HL-60 (cell line): ENCODE measurements around the gene GGACT.

Experiments
- DNase-seq, 2 experiments: peaks; one replicate each; pipeline ENCODE4 v3.0.0-alpha.2; 2010 to 2020; ENCODE audit warnings: low read depth in 1 of 2, low spot score in 1 of 2
- H3K27ac ChIP-seq: fragments of 250-450 bp; sonication (Bioruptor Pico); replicated peaks from 2 replicates; pipeline ENCODE4 v1.5.1; 2020; ENCODE audit warnings: mild to moderate bottlenecking, moderate library complexity
- H3K27me3 ChIP-seq: fragments of 250-450 bp; sonication (Bioruptor Pico); 2 replicates; pipeline ENCODE4 v1.5.1; 2021; ENCODE audit warnings: mild to moderate bottlenecking, moderate library complexity; ENCODE audit not compliant: insufficient read depth, poor library complexity, severe bottlenecking
- H3K4me3 ChIP-seq: replicated peaks from 2 replicates; pipeline ENCODE4 v1.5.1; 2011; ENCODE audit warnings: mild to moderate bottlenecking, control low read depth, low read length; ENCODE audit not compliant: insufficient read depth
- GABPA ChIP-seq: IDR thresholded peaks from 2 replicates; pipeline ENCODE4 v1.6.1; 2012; ENCODE audit warnings: low read depth
- POLR2AphosphoS5 ChIP-seq: IDR thresholded peaks from 2 replicates; pipeline ENCODE4 v1.6.1; 2012; ENCODE audit warnings: low read depth
- SPI1 ChIP-seq: IDR thresholded peaks from 2 replicates; pipeline ENCODE4 v1.6.1; 2012; ENCODE audit warnings: low read depth, mild to moderate bottlenecking, borderline replicate concordance
- TF ChIP-seq, protein P1 (sequence below): IDR thresholded peaks from 2 replicates; pipeline ENCODE4 v1.6.1; 2012; ENCODE audit warnings: low read depth; ENCODE audit not compliant: insufficient replicate concordance
- TF ChIP-seq, protein P2 (sequence below): IDR thresholded peaks from one replicate; pipeline ENCODE4 v1.5.1; 2011; ENCODE audit warnings: low read length, control low read depth, inconsistent platforms; ENCODE audit not compliant: insufficient read depth

The GGACT gene

GRCh38 chr13:100613031-100613430 is 24.4 kb upstream of the GGACT start:
- no peak overlapping the region for H3K4me3 ChIP-seq
- no peaks in the 10 kb centered on the region for H3K27me3 ChIP-seq
- DNase-seq: no peak
- no peak overlapping the region for H3K27ac ChIP-seq
- TF ChIP-seq, protein P1, sequence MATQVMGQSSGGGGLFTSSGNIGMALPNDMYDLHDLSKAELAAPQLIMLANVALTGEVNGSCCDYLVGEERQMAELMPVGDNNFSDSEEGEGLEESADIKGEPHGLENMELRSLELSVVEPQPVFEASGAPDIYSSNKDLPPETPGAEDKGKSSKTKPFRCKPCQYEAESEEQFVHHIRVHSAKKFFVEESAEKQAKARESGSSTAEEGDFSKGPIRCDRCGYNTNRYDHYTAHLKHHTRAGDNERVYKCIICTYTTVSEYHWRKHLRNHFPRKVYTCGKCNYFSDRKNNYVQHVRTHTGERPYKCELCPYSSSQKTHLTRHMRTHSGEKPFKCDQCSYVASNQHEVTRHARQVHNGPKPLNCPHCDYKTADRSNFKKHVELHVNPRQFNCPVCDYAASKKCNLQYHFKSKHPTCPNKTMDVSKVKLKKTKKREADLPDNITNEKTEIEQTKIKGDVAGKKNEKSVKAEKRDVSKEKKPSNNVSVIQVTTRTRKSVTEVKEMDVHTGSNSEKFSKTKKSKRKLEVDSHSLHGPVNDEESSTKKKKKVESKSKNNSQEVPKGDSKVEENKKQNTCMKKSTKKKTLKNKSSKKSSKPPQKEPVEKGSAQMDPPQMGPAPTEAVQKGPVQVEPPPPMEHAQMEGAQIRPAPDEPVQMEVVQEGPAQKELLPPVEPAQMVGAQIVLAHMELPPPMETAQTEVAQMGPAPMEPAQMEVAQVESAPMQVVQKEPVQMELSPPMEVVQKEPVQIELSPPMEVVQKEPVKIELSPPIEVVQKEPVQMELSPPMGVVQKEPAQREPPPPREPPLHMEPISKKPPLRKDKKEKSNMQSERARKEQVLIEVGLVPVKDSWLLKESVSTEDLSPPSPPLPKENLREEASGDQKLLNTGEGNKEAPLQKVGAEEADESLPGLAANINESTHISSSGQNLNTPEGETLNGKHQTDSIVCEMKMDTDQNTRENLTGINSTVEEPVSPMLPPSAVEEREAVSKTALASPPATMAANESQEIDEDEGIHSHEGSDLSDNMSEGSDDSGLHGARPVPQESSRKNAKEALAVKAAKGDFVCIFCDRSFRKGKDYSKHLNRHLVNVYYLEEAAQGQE: no peak
- TF ChIP-seq, protein P2, sequence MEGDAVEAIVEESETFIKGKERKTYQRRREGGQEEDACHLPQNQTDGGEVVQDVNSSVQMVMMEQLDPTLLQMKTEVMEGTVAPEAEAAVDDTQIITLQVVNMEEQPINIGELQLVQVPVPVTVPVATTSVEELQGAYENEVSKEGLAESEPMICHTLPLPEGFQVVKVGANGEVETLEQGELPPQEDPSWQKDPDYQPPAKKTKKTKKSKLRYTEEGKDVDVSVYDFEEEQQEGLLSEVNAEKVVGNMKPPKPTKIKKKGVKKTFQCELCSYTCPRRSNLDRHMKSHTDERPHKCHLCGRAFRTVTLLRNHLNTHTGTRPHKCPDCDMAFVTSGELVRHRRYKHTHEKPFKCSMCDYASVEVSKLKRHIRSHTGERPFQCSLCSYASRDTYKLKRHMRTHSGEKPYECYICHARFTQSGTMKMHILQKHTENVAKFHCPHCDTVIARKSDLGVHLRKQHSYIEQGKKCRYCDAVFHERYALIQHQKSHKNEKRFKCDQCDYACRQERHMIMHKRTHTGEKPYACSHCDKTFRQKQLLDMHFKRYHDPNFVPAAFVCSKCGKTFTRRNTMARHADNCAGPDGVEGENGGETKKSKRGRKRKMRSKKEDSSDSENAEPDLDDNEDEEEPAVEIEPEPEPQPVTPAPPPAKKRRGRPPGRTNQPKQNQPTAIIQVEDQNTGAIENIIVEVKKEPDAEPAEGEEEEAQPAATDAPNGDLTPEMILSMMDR: no peak
- TF ChIP-seq SPI1 (no peak), GABPA (no peak)

GRCh38 chr13:100611678-100612492 is 23.3 kb upstream of the GGACT start:
- no peak for DNase-seq
- Histone ChIP-seq H3K27ac (no peak overlapping the region), H3K27me3 (no peaks in the 10 kb centered on the region), H3K4me3 (no peak overlapping the region)
- TF ChIP-seq GABPA (no peak), POLR2AphosphoS5 (no peak), SPI1 (no peak)
- TF ChIP-seq, protein P1: no peak
- TF ChIP-seq, protein P2: no peak

DNA sequence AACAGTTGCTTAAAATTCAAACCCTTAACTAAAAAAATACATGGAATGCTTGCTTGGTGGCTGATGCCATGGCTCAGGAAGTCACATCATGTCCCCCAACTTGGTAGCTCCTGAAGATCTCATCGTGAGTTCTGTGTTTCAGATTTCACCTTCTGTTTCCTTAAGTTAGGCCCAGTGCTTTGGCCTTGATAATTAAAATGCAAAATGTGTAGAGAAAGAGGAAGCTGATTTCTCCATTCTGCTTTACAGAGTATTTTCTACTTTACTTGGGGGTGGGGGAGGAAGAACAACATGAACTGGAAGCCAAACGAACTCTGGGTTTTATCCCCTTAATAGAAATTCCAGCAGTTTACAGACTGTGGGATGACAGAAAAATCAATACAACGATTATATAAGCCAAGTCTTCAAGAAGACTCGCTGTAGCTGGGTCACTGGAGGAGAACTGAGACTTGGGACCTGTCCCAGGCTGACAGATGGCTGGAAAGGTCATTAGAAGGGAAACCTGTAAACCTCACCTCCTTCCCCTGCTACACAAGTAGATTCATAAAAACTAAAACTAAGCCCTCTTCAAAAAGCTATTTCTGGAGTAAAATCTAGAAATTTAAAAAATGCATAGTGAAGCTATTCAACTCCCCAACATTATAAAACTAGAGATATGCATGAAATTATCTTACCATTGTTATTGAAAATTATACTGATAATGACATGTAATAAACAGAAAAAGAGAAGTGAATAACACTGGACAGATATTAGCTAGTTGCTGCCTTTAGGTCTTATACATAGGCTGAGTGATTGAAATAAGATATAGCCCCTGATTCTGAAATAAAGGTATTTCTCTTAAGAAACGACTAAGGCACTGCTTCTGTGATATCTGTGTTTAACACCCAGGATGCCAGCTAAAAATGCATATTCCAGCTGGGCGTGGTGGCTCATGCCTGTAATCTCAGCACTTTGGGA is 22.1 kb upstream of the GGACT start:
- DNase-seq: peak in 1 of 2 experiments; percentile 57
- TF ChIP-seq GABPA: no peak; the same call in 1 of the 2 replicates
- TF ChIP-seq, protein P2: no peak
- TF ChIP-seq POLR2AphosphoS5: no peak
- TF ChIP-seq SPI1: peak; percentile 71; the same call in 1 of the 2 replicates
- TF ChIP-seq, protein P1: no peak
- Histone ChIP-seq H3K4me3 (no peak overlapping the region), H3K27me3 (no peaks in the 10 kb centered on the region), H3K27ac (peak overlapping the region; percentile 68)
